Mammary epithelial cell (primary cell): ENCODE measurements around the gene OR2V2.

ENCODE experiments used
- EZH2 ChIP-seq: IDR thresholded peaks from 2 replicates; pipeline ENCODE4 v1.6.1; 2012; ENCODE audit warnings: low read length, inconsistent platforms, borderline replicate concordance
- TF ChIP-seq, protein P1 (sequence below), 2 donors: IDR thresholded peaks in 1 of 2; conservative IDR thresholded peaks in 1 of 2; 2 replicates each; pipeline ENCODE4 v1.5.1; 2011 to 2012; ENCODE audit warnings: inconsistent platforms in 2 of 2, low read length in 2 of 2, mild to moderate bottlenecking in 2 of 2, control low read depth in 1 of 2, low read depth in 1 of 2; ENCODE audit not compliant: insufficient read depth in 1 of 2; ENCODE audit errors: extremely low read depth in 1 of 2

DNA sequence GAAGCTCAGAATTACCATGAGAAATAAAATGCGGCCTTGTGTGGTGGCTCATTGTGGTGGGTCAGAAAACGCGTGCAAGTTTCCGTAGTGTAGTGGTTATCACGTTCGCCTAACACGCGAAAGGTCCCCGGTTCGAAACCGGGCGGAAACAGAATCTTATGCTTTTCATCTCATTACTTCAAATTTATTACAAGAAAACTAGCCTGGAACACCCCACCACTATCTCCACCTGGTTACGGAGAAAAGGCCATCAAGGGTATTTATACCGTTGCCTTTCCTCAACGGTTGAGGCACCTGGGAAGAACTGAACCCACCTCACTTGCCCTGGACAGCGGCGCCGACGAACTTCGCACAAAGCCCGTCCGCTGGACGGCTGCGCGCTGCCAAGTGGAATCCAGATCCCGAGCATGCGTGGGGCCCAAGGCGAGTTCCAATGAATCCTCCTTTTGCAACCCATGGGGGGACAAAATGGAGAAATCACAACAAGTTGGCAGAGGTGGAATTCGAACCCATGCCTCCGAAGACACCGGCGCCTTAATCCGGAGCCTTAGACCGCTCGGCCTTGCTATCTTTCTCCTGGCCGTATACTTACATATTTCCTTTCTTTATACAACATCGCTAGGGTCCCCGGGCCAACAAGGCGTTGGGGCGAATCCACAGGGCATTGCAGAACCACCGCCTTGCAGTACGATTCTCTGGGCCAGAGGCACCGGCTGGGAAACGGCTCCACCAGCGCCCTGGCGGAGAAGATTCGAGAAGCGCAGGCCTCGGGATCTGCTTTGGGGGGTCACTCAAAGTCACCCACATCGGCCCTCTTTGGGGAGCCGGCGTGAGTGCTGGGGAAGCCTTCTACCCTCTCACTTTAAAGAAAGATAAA, 16.9 kb downstream of the OR2V2 start:
- TF ChIP-seq, protein P1, sequence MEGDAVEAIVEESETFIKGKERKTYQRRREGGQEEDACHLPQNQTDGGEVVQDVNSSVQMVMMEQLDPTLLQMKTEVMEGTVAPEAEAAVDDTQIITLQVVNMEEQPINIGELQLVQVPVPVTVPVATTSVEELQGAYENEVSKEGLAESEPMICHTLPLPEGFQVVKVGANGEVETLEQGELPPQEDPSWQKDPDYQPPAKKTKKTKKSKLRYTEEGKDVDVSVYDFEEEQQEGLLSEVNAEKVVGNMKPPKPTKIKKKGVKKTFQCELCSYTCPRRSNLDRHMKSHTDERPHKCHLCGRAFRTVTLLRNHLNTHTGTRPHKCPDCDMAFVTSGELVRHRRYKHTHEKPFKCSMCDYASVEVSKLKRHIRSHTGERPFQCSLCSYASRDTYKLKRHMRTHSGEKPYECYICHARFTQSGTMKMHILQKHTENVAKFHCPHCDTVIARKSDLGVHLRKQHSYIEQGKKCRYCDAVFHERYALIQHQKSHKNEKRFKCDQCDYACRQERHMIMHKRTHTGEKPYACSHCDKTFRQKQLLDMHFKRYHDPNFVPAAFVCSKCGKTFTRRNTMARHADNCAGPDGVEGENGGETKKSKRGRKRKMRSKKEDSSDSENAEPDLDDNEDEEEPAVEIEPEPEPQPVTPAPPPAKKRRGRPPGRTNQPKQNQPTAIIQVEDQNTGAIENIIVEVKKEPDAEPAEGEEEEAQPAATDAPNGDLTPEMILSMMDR (conservative IDR thresholded peaks at IDR 0.05 in 1 of 2, IDR thresholded peaks at IDR 0.05 in 1 of 2; ENCODE audit: extremely low read depth in 1 of 2, insufficient read depth in 1 of 2, low read depth in 1 of 2, low read length in 2 of 2), result no peak
- TF ChIP-seq EZH2, result no peak
